Mesendoderm (in vitro differentiated cells): ENCODE measurements around the gene GMCL1.
"Not testable (repeated sequence)": the region's sequence is repeated elsewhere in the genome, so short reads cannot be mapped to it uniquely, and the experiment has no call there.

Experiments used
- DNase-seq: peaks from one replicate; pipeline ENCODE4 v3.0.0; 2013
- H2AK5ac ChIP-seq: 2 replicates; pipeline ENCODE4 v1.6.1; 2013; ENCODE audit warnings: low read length, inconsistent platforms
- H2BK120ac ChIP-seq: 2 replicates; pipeline ENCODE4 v1.6.1; 2013; ENCODE audit warnings: low read depth, mild to moderate bottlenecking, low read length, moderate library complexity, mixed read lengths
- H2BK15ac ChIP-seq: replicated peaks from 2 replicates; pipeline ENCODE4 v1.6.1; 2013; ENCODE audit warnings: low read depth, mild to moderate bottlenecking, moderate library complexity
- H2BK5ac ChIP-seq: 2 replicates; pipeline ENCODE4 v1.6.1; 2013; ENCODE audit warnings: low read length, inconsistent platforms
- H3K18ac ChIP-seq: 2 replicates; pipeline ENCODE4 v1.6.1; 2013; ENCODE audit warnings: mild to moderate bottlenecking, low read length, mixed read lengths
- H3K23ac ChIP-seq: one replicate; pipeline ENCODE4 v1.6.1; 2013; ENCODE audit warnings: low read length
- H3K27ac ChIP-seq: 2 replicates; pipeline ENCODE4 v1.5.1; 2013; ENCODE audit warnings: low read depth, mild to moderate bottlenecking, inconsistent platforms, low read length, moderate library complexity
- H3K27me3 ChIP-seq: 2 replicates; pipeline ENCODE4 v1.6.1; 2013; ENCODE audit warnings: low read length, control low read depth, mild to moderate bottlenecking, inconsistent platforms; ENCODE audit not compliant: insufficient read depth, poor library complexity
- H3K36me3 ChIP-seq: 2 replicates; pipeline ENCODE4 v1.6.1; 2013; ENCODE audit warnings: low read length, inconsistent platforms; ENCODE audit not compliant: control insufficient read depth, insufficient read depth
- H3K4ac ChIP-seq: one replicate; pipeline ENCODE4 v1.6.1; 2013; ENCODE audit warnings: low read depth, mild to moderate bottlenecking, low read length, moderate library complexity
- H3K4me1 ChIP-seq: 2 replicates; pipeline ENCODE4 v1.6.1; 2013; ENCODE audit warnings: low read depth, low read length, inconsistent platforms; ENCODE audit not compliant: control insufficient read depth
- H3K4me2 ChIP-seq: 2 replicates; pipeline ENCODE4 v1.6.1; 2013; ENCODE audit warnings: low read length
- H3K4me3 ChIP-seq: 2 replicates; pipeline ENCODE4 v1.5.1; 2013; ENCODE audit warnings: mild to moderate bottlenecking, low read length
- H3K56ac ChIP-seq: one replicate; pipeline ENCODE4 v1.6.1; 2013; ENCODE audit warnings: low read length
- H3K79me1 ChIP-seq: 2 replicates; pipeline ENCODE4 v1.6.1; 2013; ENCODE audit warnings: low read length, inconsistent platforms
- H3K79me2 ChIP-seq: 2 replicates; pipeline ENCODE4 v1.6.1; 2013; ENCODE audit warnings: mild to moderate bottlenecking, low read length; ENCODE audit not compliant: control insufficient read depth, insufficient read depth
- H3K9ac ChIP-seq: 2 replicates; pipeline ENCODE4 v1.6.1; 2013; ENCODE audit warnings: low read length, inconsistent platforms
- H4K5ac ChIP-seq: one replicate; pipeline ENCODE4 v1.6.1; 2013; ENCODE audit warnings: low read length
- H4K8ac ChIP-seq: one replicate; pipeline ENCODE4 v1.6.1; 2013; ENCODE audit warnings: low read depth, mild to moderate bottlenecking, control low read depth, low read length, moderate library complexity
- WGBS: extraction: QIAGEN DNeasy Blood & Tissue Kit; methylation state at CpG from one replicate; pipeline ENCODE4 v1.1.7; 2013; ENCODE audit warnings: low lambda C conversion rate, missing lambda C conversion rate; ENCODE audit not compliant: insufficient coverage; ENCODE audit errors: extremely low coverage; 5-methylcytosine and 5-hydroxymethylcytosine counted together

GMCL1 gene

DNA sequence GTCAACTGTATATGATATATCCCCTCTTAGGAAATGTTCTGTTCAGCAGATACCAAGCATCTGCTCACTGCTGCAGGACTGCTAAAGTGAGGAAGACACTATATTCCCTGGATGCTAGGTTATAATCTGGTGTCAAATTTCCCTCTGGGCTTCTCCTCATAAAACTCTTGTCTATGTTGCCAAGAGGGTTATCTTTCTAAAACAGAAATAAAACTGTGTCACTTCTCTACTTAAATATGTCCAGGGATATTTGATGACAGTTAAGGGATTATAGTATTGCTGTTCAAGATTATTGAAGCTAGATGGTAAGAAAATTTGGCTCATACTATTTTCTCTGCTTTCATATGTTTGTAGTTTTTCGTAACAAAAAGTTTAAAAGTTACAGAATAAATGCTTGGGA is 33.8 kb downstream of the GMCL1 start:
- no peak overlapping the region for H3K4me2 ChIP-seq
- H3K18ac ChIP-seq: no peak overlapping the region
- WGBS: no CpG with 5 or more reads among the region's 1 CpG
- H2BK15ac ChIP-seq: no peak overlapping the region
- H2BK5ac ChIP-seq: no peak overlapping the region
- H3K27me3 ChIP-seq: no peaks in the 10 kb centered on the region
- H3K4me3 ChIP-seq: no peak overlapping the region
- H3K79me1 ChIP-seq: no peaks in the 10 kb centered on the region
- H3K36me3 ChIP-seq: peaks cover 6% of the 10 kb centered on the region
- no peak overlapping the region for H2BK120ac ChIP-seq
- no peak overlapping the region for H4K8ac ChIP-seq
- H3K79me2 ChIP-seq: no peaks in the 10 kb centered on the region
- no peak for DNase-seq
- H3K27ac ChIP-seq: no peak overlapping the region
- no peaks in the 10 kb centered on the region for H3K4me1 ChIP-seq
- no peak overlapping the region for H3K4ac ChIP-seq
- no peak overlapping the region for H3K9ac ChIP-seq
- H3K56ac ChIP-seq: no peak overlapping the region
- H4K5ac ChIP-seq: no peak overlapping the region
- H2AK5ac ChIP-seq: no peak overlapping the region
- H3K23ac ChIP-seq: no peak overlapping the region

DNA sequence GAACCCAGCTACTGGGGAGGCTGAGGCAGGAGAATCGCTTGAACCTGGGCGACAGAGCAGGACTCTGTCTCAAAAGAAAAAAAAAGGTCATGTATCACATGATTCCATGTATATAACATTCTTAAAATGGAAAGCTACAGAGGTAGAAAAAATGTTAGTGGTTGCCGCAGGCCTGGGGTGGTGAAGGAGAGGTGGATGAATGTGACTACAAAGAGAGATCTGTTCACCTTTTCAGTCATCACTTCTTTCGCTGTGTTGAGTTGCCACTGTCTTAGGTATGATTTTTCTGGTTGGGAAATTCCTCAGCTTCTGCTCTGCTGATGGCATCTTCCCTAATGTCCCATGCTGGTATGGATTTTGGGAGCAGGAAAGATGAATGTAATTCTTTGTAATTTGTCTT is 59.0 kb downstream of the GMCL1 start:
- Histone ChIP-seq H3K56ac (no peak overlapping the region), H3K79me2 (no peaks in the 10 kb centered on the region), H2BK5ac (no peak overlapping the region), H2AK5ac (no peak overlapping the region), H3K23ac (no peak overlapping the region), H3K4me2 (no peak overlapping the region), H3K4me3 (no peak overlapping the region), H3K4me1 (no peaks in the 10 kb centered on the region), H3K9ac (no peak overlapping the region), H2BK120ac (no peak overlapping the region), H3K36me3 (no peaks in the 10 kb centered on the region), H3K79me1 (no peaks in the 10 kb centered on the region), H2BK15ac (no peak overlapping the region), H3K27ac (no peak overlapping the region), H4K8ac (no peak overlapping the region), H3K4ac (no peak overlapping the region), H3K18ac (no peak overlapping the region), H4K5ac (no peak overlapping the region), H3K27me3 (no peaks in the 10 kb centered on the region)
- no CpG with 5 or more reads among the region's 4 CpGs for WGBS
- DNase-seq: no peak

GRCh38 chr2:69889302-69889701 is 59.8 kb downstream of the GMCL1 start:
- Histone ChIP-seq H3K79me2 (peaks cover 4% of the 10 kb centered on the region), H3K23ac (no peak overlapping the region), H2BK15ac (no peak overlapping the region), H3K4me3 (no peak overlapping the region), H2BK5ac (no peak overlapping the region), H3K4me1 (no peaks in the 10 kb centered on the region), H4K8ac (no peak overlapping the region), H3K4ac (no peak overlapping the region), H2AK5ac (no peak overlapping the region), H4K5ac (no peak overlapping the region), H2BK120ac (no peak overlapping the region), H3K36me3 (no peaks in the 10 kb centered on the region), H3K9ac (no peak overlapping the region), H3K79me1 (no peaks in the 10 kb centered on the region), H3K56ac (no peak overlapping the region), H3K18ac (no peak overlapping the region), H3K27ac (no peak overlapping the region), H3K4me2 (no peak overlapping the region), H3K27me3 (no peaks in the 10 kb centered on the region)
- DNase-seq: no peak

DNA sequence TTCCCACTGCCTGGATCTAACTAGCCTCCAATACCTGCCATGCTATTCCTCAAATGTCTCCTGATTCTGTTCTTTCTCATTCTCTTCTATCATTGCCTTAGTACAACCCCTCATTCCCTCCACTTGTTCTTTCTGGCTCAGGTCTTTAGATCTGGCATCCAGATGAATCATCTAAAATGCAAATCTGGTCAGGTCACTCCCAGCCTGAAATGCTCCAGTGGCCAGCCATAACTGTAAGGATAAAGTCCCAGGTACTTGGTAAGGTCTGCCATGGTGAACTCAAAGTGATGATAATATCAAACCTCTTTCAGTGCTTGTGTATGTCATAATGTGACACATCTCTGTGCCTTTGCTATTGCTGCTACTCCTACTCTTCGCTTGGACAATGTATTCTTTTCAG is 61.4 kb downstream of the GMCL1 start:
- no CpG with 5 or more reads among the region's 1 CpG for WGBS
- H2BK120ac ChIP-seq: no peak overlapping the region

GRCh38 chr2:69892838-69893424 is 63.5 kb downstream of the GMCL1 start:
- H3K4me3 ChIP-seq, H4K8ac ChIP-seq, H3K36me3 ChIP-seq, H3K56ac ChIP-seq, H3K4ac ChIP-seq, H3K4me2 ChIP-seq, H2AK5ac ChIP-seq, H3K79me1 ChIP-seq, H2BK5ac ChIP-seq, H3K9ac ChIP-seq, H2BK120ac ChIP-seq, H3K27me3 ChIP-seq, H3K27ac ChIP-seq, H3K18ac ChIP-seq, H3K4me1 ChIP-seq, H3K23ac ChIP-seq, H2BK15ac ChIP-seq: not testable (repeated sequence)
- peak overlapping the region; percentile 97 for H4K5ac ChIP-seq
- WGBS: no CpG with 5 or more reads among the region's 7 CpGs
- DNase-seq: peak; percentile 37
- H3K79me2 ChIP-seq: peaks cover 11% of the 10 kb centered on the region

More for the DNA sequence above, 61.4 kb downstream of the GMCL1 start:
- Histone ChIP-seq H3K4me1 (no peaks in the 10 kb centered on the region), H3K79me1 (no peaks in the 10 kb centered on the region), H3K79me2 (peaks cover 11% of the 10 kb centered on the region), H3K27me3 (no peaks in the 10 kb centered on the region), H3K56ac (no peak overlapping the region), H3K18ac (no peak overlapping the region), H3K4ac (no peak overlapping the region), H2BK15ac (no peak overlapping the region), H3K4me2 (no peak overlapping the region), H2BK5ac (no peak overlapping the region), H3K27ac (no peak overlapping the region), H4K5ac (no peak overlapping the region), H3K4me3 (no peak overlapping the region), H3K9ac (no peak overlapping the region), H3K36me3 (no peaks in the 10 kb centered on the region), H2AK5ac (no peak overlapping the region), H3K23ac (no peak overlapping the region), H4K8ac (no peak overlapping the region)
- DNase-seq: no peak
